Fibroblast of lung (primary cell): ENCODE results near the gene TTBK2. TPM values are rescaled to one million over a fixed set of nuclear protein-coding genes. Genes with fewer than 3 reads are reported as not detected.

ENCODE experiments used
- DNase-seq, 2 donors: peaks; one replicate each; pipeline versions ENCODE4 v3.0.0 to v3.0.0-alpha.2; 2010; ENCODE audit warnings: low read depth in 2 of 2
- H2AFZ ChIP-seq: 2 replicates; pipeline ENCODE4 v1.5.1; 2012; ENCODE audit warnings: low read length, control low read depth, inconsistent platforms
- H3K27ac ChIP-seq: 2 replicates; pipeline ENCODE4 v1.5.1; 2011; ENCODE audit warnings: low read length, control low read depth; ENCODE audit not compliant: insufficient read depth
- H3K27me3 ChIP-seq: 2 replicates; pipeline ENCODE4 v1.5.1; 2011; ENCODE audit warnings: mild to moderate bottlenecking, low read length; ENCODE audit not compliant: control insufficient read depth, insufficient read depth
- H3K36me3 ChIP-seq: 2 replicates; pipeline ENCODE4 v1.5.1; 2011; ENCODE audit warnings: low read length; ENCODE audit not compliant: control insufficient read depth, insufficient read depth
- H3K4me1 ChIP-seq: 2 replicates; pipeline ENCODE4 v1.5.1; 2011; ENCODE audit warnings: low read length; ENCODE audit not compliant: control insufficient read depth, insufficient read depth; ENCODE audit errors: extremely low read depth
- H3K4me2 ChIP-seq: 2 replicates; pipeline ENCODE4 v1.5.1; 2011; ENCODE audit warnings: low read length, control low read depth; ENCODE audit not compliant: insufficient read depth; ENCODE audit errors: extremely low read depth
- H3K4me3 ChIP-seq, 4 experiments: fragments of 200-600 bp in 1 of 4; sonication (generic) in 1 of 4; replicated peaks in 1 of 4; 2 replicates each; pipeline ENCODE4 v1.5.1; 2011 to 2016; ENCODE audit warnings: low read length in 4 of 4, low read depth in 3 of 4, mild to moderate bottlenecking in 3 of 4, control low read depth in 2 of 4, inconsistent platforms in 1 of 4, mixed read lengths in 1 of 4; ENCODE audit not compliant: insufficient read depth in 1 of 4; ENCODE audit errors: control extremely low read depth in 1 of 4
- H3K79me2 ChIP-seq: 2 replicates; pipeline ENCODE4 v1.5.1; 2012; ENCODE audit warnings: mild to moderate bottlenecking, low read length, inconsistent platforms; ENCODE audit not compliant: control insufficient read depth, insufficient read depth
- H3K9ac ChIP-seq: 2 replicates; pipeline ENCODE4 v1.5.1; 2011; ENCODE audit warnings: mild to moderate bottlenecking, low read length, control low read depth; ENCODE audit not compliant: insufficient read depth
- H3K9me3 ChIP-seq: 2 replicates; pipeline ENCODE4 v1.5.1; 2012; ENCODE audit warnings: low read depth, low read length; ENCODE audit not compliant: control insufficient read depth, insufficient read depth
- H4K20me1 ChIP-seq: 2 replicates; pipeline ENCODE4 v1.5.1; 2011; ENCODE audit warnings: low read length; ENCODE audit not compliant: control insufficient read depth, insufficient read depth; ENCODE audit errors: extremely low read depth
- EZH2 ChIP-seq: IDR thresholded peaks from 2 replicates; pipeline ENCODE4 v1.5.1; 2012; ENCODE audit warnings: low read length, control low read depth, mild to moderate bottlenecking; ENCODE audit errors: missing control alignments
- polyA plus RNA-seq, 2 donors: library from polyadenylated mRNA; depleted of rRNA in 1 of 2; stranded (reverse) in 1 of 2; unstranded in 1 of 2; fragments of >200 nt; gene quantifications; 2 replicates each; pipeline ENCODE4 v1.2.1, GENCODE V29; 2011 to 2012; ENCODE audit warnings: missing spikeins in 1 of 2
- total RNA-seq: library from RNA; depleted of rRNA; stranded (reverse); fragments of >200 nt; gene quantifications from 2 replicates; pipeline ENCODE4 v1.2.1, GENCODE V29; 2014
- TF ChIP-seq, protein P1 (sequence below), 2 donors: IDR thresholded peaks in 1 of 2; conservative IDR thresholded peaks in 1 of 2; 1 replicate in 1 of 2; 2 replicates in 1 of 2; pipeline ENCODE4 v1.5.1; 2011 to 2012; ENCODE audit warnings: low read length in 2 of 2, control low read depth in 1 of 2, inconsistent platforms in 1 of 2, low read depth in 1 of 2, mild to moderate bottlenecking in 1 of 2

Gene TTBK2
- total and polyA plus RNA-seq, 2 donors (not counting 1 experiment from before 2014, with no cell fraction given), result 5.6 to 16.2 TPM

DNA sequence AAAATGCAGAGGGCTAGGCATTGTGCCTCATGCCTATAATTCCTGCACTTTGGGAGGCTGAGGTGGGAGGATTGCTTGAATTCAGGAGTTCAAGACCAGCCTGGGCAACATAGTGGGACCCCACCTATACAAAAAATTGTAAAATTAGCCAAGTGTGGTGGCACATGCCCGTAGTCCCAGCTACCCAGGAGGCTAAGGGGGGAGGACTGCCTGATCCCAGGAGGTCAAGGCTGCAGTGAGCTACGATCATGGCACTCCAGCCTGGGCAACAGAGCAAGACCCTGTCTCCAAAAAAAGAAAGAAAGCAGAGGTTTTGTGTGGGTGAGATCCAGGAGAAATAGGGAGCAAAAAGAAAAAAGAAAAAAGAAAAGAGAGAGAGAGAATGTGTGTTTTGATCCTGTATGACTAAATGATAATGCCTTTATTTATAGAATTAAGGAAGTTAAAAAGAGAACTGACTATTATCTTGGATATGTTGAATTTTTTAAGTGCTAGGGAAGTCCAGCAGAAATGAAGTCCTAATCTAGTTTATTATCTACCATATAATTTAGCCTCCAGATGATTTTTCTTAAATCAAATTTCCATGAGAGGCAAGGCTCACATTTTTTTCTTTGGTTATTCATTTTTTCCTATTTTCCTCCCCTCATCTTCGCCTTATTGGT lies 4.8 kb downstream of the TTBK2 start:
- Histone ChIP-seq H3K27me3 (no peaks in the 10 kb centered on the region), H3K4me1 (no peaks in the 10 kb centered on the region), H3K27ac (no peak overlapping the region), H3K4me3 (no peak overlapping the region), H4K20me1 (no peaks in the 10 kb centered on the region), H2AFZ (no peak overlapping the region), H3K36me3 (no peaks in the 10 kb centered on the region), H3K9ac (no peak overlapping the region), H3K79me2 (peaks cover 13% of the 10 kb centered on the region), H3K9me3 (no peaks in the 10 kb centered on the region), H3K4me2 (no peak overlapping the region)
- DNase-seq, result no peak
- no peak for TF ChIP-seq EZH2
- TF ChIP-seq, protein P1, sequence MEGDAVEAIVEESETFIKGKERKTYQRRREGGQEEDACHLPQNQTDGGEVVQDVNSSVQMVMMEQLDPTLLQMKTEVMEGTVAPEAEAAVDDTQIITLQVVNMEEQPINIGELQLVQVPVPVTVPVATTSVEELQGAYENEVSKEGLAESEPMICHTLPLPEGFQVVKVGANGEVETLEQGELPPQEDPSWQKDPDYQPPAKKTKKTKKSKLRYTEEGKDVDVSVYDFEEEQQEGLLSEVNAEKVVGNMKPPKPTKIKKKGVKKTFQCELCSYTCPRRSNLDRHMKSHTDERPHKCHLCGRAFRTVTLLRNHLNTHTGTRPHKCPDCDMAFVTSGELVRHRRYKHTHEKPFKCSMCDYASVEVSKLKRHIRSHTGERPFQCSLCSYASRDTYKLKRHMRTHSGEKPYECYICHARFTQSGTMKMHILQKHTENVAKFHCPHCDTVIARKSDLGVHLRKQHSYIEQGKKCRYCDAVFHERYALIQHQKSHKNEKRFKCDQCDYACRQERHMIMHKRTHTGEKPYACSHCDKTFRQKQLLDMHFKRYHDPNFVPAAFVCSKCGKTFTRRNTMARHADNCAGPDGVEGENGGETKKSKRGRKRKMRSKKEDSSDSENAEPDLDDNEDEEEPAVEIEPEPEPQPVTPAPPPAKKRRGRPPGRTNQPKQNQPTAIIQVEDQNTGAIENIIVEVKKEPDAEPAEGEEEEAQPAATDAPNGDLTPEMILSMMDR (conservative IDR thresholded peaks at IDR 0.05 in 1 of 2, IDR thresholded peaks at IDR 0.05 in 1 of 2; ENCODE audit: low read depth in 1 of 2, low read length in 2 of 2), result no peak

DNA sequence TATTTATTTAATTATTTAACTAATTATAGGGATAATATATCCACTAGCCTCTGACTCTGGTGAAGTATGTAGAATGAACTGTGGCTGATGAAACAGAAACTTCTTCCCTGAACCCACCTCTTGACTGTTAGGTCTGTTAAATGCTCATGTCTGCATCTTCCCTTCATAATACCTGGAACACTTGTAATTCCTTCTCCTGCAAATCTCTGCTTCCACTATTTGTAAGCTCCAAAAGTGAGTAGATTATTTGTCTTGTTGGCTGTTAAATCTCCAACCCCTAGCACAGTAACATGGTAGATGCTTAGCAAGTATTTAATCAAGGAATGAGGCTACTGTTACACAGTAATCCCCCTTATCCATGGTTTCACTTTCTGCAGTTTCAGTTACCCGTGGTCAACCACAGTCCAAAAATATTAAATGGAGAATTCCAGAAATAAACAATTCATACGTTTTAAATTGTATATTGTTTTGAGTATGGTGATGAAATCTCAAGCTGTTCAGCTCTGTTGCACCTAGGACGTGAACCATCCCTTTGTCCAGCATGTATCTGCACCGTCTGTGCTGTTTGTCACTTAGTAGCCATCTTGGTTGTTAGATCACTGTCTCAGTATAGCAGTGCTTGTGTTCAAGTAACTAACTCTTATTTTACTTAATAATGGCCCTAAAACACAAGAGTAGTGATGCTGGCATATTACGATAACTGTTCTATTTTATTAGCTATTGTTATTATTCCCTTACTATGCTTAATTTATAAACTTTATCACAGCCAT lies 5.7 kb downstream of the TTBK2 start:
- Histone ChIP-seq H3K9me3 (no peaks in the 10 kb centered on the region), H4K20me1 (no peaks in the 10 kb centered on the region), H3K9ac (no peak overlapping the region), H3K4me3 (peak overlapping the region; percentile 7 to 33 (median 21)), H3K27me3 (no peaks in the 10 kb centered on the region), H2AFZ (peak overlapping the region; percentile 48), H3K4me2 (peak overlapping the region; percentile 65), H3K27ac (no peak overlapping the region), H3K36me3 (no peaks in the 10 kb centered on the region), H3K4me1 (no peaks in the 10 kb centered on the region), H3K79me2 (peaks cover 13% of the 10 kb centered on the region)
- peak; percentile 2 to 23 for DNase-seq
- TF ChIP-seq, protein P1 (conservative IDR thresholded peaks at IDR 0.05 in 1 of 2, IDR thresholded peaks at IDR 0.05 in 1 of 2; ENCODE audit: low read depth in 1 of 2, low read length in 2 of 2), result no peak
- no peak for TF ChIP-seq EZH2

DNA sequence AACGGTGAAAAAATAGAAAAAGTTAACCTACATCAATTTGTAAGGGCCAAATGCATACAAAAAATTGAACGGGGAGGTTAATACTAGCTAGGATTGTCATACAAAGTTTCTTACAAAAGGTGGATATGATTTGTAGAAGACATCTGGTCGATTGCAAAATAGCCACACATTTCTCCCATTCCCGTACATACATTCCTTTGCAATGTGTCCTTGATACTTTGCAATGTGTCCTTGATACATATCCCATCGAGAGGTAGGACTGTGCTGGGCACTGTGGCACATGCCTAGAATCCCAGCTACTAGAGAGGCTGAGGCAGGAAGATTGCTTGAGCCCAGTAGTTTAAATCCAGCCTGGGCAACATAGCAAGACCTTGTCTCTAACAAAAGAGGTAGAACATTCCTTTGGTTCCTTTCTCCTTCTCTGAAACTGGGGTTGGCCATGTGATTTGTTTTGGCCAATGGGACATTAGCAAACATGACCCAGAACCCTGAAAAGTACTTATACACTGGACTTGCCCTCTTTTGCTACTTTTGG lies 9.5 kb downstream of the TTBK2 start:
- no peak overlapping the region for H3K27ac ChIP-seq
- no peak overlapping the region for H2AFZ ChIP-seq
- no peaks in the 10 kb centered on the region for H4K20me1 ChIP-seq
- H3K4me3 ChIP-seq, result no peak overlapping the region
- H3K9me3 ChIP-seq, result no peaks in the 10 kb centered on the region
- H3K79me2 ChIP-seq, result peaks cover 2% of the 10 kb centered on the region
- DNase-seq, result peak in 1 of 2 donors; percentile 44
- no peaks in the 10 kb centered on the region for H3K27me3 ChIP-seq
- H3K36me3 ChIP-seq, result no peaks in the 10 kb centered on the region
- no peak for TF ChIP-seq EZH2
- TF ChIP-seq, protein P1 (conservative IDR thresholded peaks at IDR 0.05 in 1 of 2, IDR thresholded peaks at IDR 0.05 in 1 of 2; ENCODE audit: low read depth in 1 of 2, low read length in 2 of 2), result no peak
- H3K9ac ChIP-seq, result no peak overlapping the region
- no peaks in the 10 kb centered on the region for H3K4me1 ChIP-seq
- no peak overlapping the region for H3K4me2 ChIP-seq
